Bronchial epithelial cell (primary cell): Measurements from ENCODE around the gene PRR35. TPM values are rescaled to one million over a fixed set of nuclear protein-coding genes. Genes with fewer than 3 reads are reported as not detected.

Source experiments
- DNase-seq: peaks from one replicate; pipeline ENCODE4 v3.0.0-alpha.2; 2010; ENCODE audit warnings: low read depth
- FAIRE-seq: peaks from 2 replicates; lab custom pipeline; 2011; peaks lifted over from hg19 to GRCh38; lab: Jason Lieb, UNC
- H3K27me3 ChIP-seq: 2 replicates; pipeline ENCODE4 v1.5.1; 2011; ENCODE audit warnings: low read length; ENCODE audit not compliant: control insufficient read depth, insufficient read depth
- H3K36me3 ChIP-seq: 2 replicates; pipeline ENCODE4 v1.5.1; 2011; ENCODE audit warnings: low read length; ENCODE audit not compliant: control insufficient read depth, insufficient read depth
- H3K4me3 ChIP-seq: 2 replicates; pipeline ENCODE4 v1.5.1; 2011; ENCODE audit warnings: mild to moderate bottlenecking, low read depth, low read length, control low read depth
- CTCF ChIP-seq: IDR thresholded peaks from 2 replicates; pipeline ENCODE4 v1.5.1; 2011; ENCODE audit warnings: mild to moderate bottlenecking, moderate library complexity, low read length, control low read depth, inconsistent platforms; ENCODE audit not compliant: insufficient read depth, severe bottlenecking
- total RNA-seq: library from RNA; depleted of rRNA; stranded (reverse); fragments of >200 nt; gene quantifications from 2 replicates; pipeline ENCODE4 v1.2.1, GENCODE V29; 2014

Gene PRR35
- total RNA-seq, 1 donor from 2014 or later: not detected

DNA sequence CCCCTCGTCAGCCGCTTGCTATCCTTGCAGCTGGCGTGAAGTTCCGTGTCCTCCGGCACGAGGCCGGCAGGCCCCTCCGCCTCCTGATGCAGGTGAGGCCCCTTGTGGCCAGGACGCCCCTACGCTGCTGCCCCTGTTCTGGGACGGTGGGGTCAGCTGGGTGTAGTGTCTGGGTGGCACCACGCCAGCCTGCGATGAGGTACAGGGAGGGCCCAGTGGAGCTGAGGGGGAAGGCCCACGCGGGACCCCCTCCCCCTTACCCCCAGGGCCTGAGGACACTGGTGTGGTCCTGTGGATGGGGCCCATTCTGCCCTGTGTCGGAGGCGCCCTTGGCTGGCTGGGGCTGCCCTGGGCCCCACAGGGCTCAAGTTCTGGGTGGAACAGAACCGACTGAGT, 22.0 kb downstream of the PRR35 start:
- TF ChIP-seq CTCF: no peak

DNA sequence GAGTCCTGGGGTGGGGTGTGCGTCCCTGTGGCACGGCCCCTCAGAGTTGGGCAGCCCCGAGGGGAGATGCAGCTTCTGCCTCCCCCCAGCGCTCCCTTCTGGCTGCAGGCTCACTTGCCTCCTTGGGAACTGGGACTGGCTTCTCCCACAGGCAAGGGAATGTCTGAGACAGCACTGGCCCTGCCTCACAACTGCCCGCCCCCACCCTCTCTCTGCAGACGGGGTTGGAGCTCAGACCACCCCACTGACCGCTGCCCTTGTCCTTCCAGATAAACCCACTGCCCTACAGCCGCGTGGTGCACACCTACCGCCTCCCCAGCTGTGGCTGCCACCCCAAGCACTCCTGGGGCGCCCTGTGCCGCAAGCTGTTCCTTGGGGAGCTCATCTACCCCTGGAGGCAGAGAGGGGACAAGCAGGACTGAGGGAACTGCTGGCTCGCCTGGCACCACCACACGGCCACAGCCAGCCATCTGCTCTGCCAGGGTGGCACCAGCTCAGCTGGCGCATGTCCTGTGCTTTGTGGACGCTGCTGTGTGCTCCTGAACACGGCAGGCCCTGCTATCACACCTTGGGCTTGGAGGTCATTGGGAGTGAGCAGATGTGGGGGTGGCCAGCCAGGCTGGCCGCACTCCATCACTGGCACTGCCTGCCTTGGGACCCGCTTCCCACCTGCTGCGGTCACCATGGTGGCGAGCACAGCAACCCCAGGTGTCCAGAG, 22.6 kb downstream of the PRR35 start:
- DNase-seq (no peak), FAIRE-seq (no peak)
- H3K4me3 ChIP-seq: no peak overlapping the region
- H3K27me3 ChIP-seq: no peaks in the 10 kb centered on the region
- TF ChIP-seq CTCF: no peak
- peaks cover 4% of the 10 kb centered on the region for H3K36me3 ChIP-seq

More for the DNA sequence above, 22.0 kb downstream of the PRR35 start:
- DNase-seq (no peak), FAIRE-seq (no peak)
- no peaks in the 10 kb centered on the region for H3K27me3 ChIP-seq
- peaks cover 4% of the 10 kb centered on the region for H3K36me3 ChIP-seq
- no peak overlapping the region for H3K4me3 ChIP-seq

DNA sequence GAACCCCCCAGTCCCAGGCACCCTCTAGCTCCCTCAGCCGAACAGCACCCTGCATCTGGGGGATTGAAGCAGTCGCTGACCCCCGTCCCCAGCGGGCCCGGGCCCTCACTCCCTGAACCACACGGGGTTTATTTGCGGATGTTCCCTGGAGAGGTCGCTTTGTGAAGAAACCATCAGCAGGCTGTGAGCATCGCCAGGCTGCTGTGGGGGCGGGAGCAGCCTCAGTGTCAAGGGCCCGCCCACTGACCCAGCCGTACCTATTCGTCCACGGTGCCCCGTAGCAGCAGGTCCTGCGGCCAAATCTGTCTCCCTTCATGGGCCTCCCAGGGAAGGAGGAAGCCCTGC, 23.2 kb downstream of the PRR35 start:
- no peak for DNase-seq
- TF ChIP-seq CTCF: no peak
- Histone ChIP-seq H3K36me3 (peaks cover 4% of the 10 kb centered on the region), H3K27me3 (no peaks in the 10 kb centered on the region), H3K4me3 (no peak overlapping the region)
- FAIRE-seq: no peak

- FAIRE-seq: no peak
- H3K4me3 ChIP-seq: no peak overlapping the region
These were observed 23.8 kb downstream of the PRR35 start for GRCh38 chr16:583815-584591.

DNA sequence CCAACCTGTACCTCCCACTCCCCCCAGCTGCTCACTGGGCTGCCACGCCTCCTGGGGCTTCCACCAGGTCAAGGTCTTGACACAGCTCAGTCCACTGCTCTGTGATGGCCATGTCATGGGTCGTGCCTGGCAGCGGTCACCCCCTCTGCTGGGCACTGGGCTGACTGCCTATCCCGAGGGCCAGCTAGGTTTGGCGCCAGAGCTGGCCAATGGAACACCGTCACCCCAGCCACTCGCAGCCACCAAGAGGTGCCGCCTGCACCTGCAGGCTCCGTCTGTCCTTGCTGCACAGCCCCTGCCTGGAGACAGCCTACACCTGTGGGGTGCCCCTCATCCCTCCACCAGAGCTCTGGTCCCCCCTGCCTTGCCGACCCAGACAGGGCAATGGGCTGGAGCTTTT, 25.2 kb downstream of the PRR35 start:
- TF ChIP-seq CTCF: peak; percentile 6
- Histone ChIP-seq H3K36me3 (peaks cover 2% of the 10 kb centered on the region), H3K27me3 (no peaks in the 10 kb centered on the region), H3K4me3 (no peak overlapping the region)
- FAIRE-seq: no peak
- no peak for DNase-seq

More at GRCh38 chr16:583815-584591, 23.8 kb downstream of the PRR35 start:
- no peaks in the 10 kb centered on the region for H3K27me3 ChIP-seq
- no peak for TF ChIP-seq CTCF
- no peak for DNase-seq
- H3K36me3 ChIP-seq: peaks cover 4% of the 10 kb centered on the region
